Breast epithelium (tissue), 3 donors: Measurements from ENCODE around the gene DLGAP3.

ENCODE experiments used
- CTCF ChIP-seq, 3 donors: fragments of 450-650 bp; IDR thresholded peaks; one replicate each; pipeline ENCODE4 v1.5.1; 2016 to 2017; ENCODE audit warnings: antibody characterized with exemption in 3 of 3, mild to moderate bottlenecking in 3 of 3, moderate library complexity in 3 of 3
- POLR2AphosphoS5 ChIP-seq, 3 donors: sonication (generic); formaldehyde crosslinking; IDR thresholded peaks; one replicate each; pipeline ENCODE4 v1.6.1; 2017; ENCODE audit warnings: antibody characterized with exemption in 3 of 3

DNA sequence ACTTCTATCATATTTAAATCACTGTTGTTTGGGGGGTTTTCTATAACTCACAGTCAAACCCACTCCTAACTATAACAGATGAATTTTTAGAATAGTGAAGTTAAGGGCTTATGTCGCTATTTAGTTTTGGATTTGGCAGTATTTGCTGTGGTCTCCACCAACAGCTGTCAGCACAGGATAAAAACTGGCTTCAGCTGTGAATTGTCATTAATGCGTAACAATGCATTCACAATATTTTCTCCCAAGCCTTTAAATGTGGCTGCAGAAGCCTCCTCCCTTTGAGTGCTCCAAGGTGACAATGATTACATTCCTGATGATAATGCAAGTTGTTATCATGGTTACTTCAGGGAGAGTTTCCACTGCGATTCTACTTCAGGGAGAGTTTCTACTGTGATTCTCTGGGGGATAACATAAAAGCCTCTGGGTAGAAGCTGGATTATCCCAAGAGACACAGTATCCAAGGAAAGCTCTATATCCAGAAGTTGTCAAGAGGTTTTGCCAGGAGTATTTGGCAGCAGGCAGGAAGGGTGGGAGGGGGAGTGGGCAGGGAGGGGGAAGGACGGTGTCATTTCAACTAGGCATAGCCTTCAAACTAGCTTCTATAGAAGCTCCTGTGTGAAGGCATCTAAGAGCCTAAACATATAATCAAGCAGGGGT, 55.0 kb downstream of the DLGAP3 start:
- TF ChIP-seq CTCF (IDR thresholded peaks at IDR 0.05), result no peak
- no peak for TF ChIP-seq POLR2AphosphoS5 (IDR thresholded peaks at IDR 0.05)
